Measurements from ENCODE around the gene SLC7A6OS.
A peak's percentile ranks its signal among the peaks of the same experiment; 100 is the strongest.

The SLC7A6OS gene

DNA sequence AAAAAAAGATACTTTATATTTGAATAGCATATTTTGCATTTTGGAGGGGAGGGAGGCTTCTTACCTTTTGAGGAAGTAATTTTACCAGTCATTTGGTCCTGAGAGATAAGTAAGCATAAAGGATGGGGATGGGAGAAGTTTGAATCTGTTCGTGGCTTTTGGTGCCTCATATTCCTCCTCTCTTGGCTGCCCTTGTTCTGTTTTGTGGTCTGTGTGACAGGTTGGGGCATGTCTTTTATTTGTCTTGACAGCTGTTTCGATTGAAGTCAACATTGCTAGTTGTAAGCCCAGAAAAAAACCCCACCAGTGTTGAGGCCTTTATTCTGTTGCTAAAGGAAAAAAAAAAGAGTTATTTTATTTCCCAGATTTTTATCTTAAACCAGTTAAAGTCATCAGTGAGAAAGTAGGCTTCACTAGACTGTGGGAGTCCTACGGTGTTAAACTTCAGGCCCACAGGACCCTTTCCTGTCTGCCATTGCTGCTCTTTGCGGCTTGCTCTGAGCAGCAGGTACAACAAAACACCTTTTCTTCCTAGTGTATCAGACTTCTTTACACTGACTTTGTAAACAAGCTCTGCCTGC, 35.0 kb downstream of the SLC7A6OS start:
- no peak for DNase-seq

DNA sequence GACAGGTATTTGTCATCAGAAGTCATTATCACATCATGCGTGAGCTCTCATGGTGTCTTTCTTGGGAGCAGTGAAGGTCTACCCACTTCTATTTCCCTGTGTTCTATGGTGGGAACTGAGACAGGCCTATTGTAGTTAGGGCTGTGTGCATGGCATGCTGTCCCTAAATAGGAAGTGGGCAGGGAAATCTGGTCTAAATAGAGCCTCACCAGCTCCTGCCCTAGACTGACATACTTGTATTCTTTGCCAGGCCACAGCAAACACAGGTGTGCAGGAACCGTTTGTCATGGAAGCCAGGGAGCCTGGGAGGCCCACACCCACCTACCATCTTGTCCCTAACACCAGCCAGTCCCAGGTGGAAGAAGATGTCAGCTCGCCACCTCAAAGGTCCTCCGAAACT, 36.3 kb downstream of the SLC7A6OS start:
- no peak for DNase-seq

DNA sequence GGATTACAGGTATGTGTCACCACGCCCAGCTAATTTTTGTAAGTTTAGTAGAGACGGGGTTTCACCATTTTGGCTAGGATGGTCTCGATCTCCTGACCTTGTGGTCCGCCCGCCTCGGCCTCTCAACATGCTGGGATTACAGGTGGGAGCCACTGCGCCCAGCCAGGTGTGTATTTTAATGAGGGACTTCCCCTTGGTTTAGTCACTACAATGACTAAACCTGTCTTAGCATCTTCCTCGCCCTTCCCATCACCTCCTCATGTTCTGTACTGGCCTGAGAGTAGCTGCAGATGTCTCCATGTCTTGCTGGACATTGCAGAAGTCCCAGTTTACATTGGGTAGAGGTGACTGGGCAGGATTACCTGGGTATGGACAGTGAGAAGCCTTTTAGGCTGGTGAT, 36.9 kb downstream of the SLC7A6OS start:
- DNase-seq: no peak

DNA sequence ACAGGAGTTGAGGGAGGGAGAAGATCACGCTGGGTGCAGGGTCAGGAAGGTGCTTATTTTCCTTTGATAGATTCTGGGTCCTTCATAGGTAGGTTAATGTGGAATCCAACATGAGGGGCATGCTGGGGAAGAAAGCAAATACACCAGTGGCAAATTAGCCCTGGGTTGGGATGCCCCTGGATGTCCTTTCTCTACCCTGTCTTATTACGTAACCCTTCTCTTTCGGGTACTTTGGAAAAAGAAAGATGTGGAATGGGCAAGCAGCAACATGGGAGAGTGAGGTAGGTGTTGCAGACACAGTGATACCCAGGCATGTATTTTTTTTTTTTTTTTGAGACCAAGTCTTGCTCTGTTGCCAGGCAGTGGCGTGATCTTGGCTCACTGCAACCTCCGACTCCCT, 37.3 kb downstream of the SLC7A6OS start:
- DNase-seq: no peak

DNA sequence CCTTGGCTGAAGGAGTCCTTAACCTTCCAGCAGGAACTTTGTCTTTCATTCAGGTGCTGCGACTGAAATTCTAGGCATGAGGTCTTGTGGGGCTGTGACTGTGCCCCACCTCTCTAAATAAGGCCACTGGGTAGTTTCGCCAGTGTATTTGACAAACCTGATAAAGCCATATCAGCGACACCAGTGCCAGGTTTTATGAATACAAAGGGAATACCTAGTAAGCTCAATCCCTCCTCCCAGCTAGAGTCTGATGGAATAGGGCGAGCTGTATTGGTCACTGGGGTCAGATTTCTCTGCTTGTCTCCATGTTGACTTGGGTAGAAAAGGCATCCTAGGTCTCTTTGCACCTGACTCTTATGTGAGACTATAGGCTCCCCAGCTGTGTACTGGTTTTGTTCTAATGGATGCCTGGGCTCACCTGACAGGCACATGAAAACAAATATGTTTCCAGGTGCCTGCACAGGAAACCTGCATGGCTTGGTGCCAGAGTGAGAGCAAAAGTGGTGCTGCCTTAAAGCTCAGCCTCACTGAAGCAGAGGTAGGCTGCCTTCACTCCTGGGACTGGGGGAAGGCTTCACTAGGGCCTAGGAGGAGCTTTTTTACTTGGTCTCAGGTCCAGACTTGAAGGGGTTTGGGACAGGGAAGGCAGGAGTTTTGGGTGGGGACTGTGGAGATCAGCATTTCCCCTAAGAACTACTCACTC, 38.1 kb downstream of the SLC7A6OS start:
- no peak for DNase-seq

DNA sequence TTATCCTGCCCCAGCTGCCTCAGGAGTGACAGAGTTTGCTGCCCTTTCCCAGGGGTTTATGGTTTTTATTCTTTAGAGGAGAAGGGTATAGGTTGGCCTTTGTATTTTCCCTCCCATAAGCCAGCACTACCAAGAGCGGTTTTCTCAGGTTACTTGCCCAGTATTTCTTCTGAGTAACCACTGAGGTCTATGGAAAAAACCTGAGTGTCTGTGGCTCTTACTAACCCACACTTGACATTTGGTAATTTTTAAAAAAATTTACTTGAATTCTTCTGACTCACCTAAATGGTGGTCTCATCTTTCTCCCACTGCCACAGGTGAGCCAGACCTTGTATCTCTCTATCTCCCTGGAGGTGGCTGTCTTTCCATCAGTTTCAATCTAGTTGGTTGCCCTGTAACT, 40.4 kb downstream of the SLC7A6OS start:
- no peak for DNase-seq

DNA sequence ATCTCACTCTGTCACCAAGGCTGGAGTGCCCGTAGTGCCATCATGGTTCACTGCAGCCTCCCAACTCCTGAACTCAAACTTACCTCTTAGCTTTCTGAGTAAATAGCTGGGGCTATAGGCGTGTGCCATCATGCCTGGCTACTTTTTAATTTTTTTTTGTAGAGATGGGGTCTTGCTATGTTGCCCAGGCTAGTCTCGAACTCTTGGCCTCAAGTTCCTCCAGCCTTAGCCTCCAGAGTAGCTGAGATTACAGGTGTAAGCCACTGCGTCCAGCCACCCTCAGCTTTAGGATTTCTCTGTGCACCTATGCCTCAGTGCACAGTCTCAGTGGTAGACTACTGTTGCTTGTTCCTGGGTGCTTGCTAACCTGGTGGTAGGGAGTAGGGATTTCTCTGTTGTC, 41.0 kb downstream of the SLC7A6OS start:
- DNase-seq: no peak

DNA sequence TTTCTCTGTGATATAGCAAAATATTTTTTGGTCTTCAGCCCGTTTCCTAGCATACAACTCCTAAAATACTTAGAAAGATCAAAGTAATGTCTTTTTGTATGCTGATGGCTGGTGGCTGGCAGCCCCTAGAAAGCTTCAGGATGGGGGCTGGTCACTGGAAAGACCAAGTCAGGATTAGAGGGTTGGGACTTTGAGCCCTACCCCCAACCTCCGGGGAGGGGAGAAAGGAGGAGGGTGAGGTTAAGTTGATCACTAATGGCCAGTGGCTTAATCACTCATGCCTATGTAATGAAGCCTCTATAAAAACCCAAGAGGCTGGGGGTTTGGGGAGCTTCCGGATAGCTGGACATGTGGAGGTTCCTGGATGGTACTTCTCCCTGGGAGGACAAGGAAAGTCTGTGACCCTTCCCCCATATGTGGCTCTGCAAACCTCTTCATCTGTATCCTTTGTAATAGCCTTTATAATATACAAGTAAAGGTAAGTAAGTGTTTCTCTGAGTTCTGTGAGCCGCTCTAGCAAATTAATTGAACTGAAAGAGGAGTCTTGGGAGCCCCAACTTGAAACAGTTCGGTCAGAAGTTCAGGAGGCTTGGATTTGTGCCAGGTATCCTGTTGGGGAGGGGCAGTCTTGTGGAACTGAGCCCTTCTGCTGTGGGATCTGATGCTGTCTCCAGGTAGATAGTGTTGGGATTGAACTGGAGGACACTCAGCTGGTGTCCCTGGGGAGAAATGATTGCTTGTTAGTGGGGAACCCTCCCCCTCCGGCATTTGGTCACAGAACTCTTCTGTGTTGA, 42.9 kb downstream of the SLC7A6OS start:
- no peak for DNase-seq

DNA sequence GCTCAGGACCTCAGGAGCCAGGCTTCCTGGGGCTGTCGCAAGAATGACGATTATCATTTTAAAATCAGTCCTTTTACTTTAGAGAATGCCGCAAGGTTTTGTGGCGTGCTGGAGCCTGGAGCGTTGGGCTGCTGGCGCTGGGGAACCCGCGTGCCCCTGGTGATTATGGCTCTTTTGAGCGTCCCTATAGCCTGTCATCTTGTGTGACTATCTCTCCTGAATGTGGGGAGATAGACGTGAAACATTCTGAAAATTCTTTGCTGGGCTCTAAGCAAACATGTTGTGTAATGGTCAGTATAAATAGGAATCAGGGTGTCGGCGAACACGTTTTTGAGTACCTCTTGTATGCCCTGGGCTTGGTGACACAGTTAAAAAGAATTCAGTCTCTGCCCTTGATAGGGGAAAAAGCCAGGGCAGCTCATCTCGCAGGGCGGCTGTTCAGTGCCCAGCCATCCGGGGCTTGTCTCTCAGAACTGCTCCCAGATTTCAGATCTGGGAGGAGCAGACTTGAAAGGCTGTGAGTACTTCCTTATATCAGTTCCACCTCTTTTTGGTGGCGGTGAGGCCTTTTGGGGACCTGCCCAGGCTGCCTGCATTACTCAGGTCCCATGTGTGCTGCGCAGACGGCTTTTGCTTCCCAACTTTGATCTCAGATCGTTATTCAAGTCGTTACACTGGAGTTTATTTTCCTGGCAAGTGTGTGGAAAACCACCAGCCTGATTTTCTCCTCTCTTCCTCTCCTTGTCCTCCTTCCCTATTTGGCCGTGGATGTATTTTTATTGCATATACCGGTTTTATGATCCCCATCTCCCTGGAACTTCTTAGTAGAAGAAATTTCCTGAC, 45.4 kb downstream of the SLC7A6OS start:
- DNase-seq: no peak

DNA sequence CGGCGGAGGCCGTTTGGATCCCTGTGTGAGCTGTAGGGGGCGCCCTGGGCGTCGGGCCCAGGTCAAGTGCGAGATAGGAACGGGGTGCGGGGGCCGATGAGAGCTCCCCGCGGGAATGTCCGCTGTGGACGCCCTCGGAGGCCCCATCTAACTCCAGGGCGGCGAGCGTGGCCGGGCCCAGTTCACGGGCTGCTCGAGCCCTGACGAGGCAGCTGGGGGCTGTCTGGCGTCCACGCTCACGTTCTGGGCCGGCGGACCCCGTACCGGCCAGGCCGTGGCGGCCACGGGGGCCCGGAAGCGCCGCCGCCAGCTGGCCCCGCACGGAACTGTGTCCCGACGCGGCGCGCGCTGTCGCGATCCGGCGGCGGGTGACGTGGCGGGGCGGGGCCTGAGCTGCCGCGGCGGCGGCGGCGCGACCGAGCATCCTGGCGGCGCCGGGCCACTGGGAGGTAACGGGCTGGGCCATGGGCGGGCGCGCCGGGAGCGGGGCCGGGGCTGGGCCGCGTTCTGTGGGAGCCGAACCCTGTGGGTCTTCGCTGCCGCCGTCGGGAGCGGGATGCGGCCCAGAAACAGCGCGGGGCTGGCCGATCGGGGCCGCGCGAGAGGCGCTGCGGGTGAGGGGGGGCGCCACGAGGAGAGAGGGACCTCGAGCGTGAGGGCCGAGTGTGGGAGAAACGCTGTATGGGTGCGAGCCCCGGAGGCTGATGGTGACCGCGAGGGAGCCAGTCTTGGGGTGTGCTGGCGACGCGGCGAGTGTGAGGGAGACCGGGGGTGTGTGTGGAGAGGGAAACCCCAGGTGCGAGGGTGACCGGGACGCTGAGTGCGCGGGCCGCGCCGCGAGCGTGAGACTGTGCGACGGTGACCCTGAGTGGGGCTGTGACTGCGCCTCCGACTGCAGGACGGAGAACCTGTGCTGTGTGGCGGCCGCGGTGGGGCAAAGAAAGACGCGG, 46.3 kb downstream of the SLC7A6OS start, which contains the start of gene SLC7A6:
Gene SLC7A6 (plus strand): TSS at position 399 of the 950 bp plus-strand sequence. CDS start 10,201 bp downstream, outside the sequence.
- DNase-seq: peak; percentile 78

DNA sequence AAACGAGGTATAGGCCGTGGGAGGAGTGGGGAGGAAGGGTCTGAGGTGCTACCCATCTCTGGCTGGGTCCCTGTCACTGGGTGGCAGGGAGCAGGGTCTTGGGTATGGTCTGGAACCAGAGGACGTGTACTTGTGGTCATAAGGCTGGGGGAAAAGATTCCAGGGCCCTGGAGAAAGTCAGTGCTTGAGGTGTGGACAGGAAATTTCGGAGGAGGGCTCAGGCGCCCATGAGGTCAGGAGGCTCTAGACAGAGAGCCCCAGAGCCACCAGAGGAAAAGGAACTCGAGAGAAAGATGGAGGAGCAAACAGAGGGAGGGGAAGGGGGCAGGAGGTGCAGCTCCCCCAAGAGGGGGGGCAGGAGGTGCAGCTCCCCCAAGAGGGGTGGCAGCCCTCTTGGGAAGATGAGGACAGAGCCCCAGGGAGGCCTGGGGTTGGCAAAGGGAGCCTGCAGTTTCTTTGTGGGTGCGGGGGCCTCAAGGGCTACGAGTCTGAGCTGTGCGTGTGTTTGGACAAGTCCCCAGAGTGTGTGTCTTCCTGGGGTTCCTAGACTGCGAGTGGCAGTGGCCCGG, 47.1 kb downstream of the SLC7A6OS start:
- DNase-seq: no peak

DNA sequence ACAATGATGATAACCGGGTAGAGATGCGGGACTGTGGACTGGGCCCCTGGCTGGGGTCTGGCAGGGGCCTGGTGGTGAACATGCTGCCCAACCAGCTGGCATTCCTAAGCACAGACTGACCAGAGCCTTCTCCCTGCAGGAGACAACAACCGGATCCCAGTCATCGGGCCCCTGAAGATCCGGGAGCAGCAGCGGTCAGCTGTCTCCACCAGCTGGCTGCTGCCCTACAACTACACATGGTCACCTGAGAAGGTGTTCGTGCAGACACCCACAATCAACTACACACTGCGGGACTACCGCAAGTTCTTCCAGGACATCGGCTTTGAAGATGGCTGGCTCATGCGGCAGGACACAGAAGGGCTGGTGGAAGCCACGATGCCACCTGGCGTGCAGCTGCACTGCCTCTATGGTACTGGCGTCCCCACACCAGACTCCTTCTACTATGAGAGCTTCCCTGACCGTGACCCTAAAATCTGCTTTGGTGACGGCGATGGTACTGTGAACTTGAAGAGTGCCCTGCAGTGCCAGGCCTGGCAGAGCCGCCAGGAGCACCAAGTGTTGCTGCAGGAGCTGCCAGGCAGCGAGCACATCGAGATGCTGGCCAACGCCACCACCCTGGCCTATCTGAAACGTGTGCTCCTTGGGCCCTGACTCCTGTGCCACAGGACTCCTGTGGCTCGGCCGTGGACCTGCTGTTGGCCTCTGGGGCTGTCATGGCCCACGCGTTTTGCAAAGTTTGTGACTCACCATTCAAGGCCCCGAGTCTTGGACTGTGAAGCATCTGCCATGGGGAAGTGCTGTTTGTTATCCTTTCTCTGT, 51.5 kb downstream of the SLC7A6OS start:
- no peak for DNase-seq

DNA sequence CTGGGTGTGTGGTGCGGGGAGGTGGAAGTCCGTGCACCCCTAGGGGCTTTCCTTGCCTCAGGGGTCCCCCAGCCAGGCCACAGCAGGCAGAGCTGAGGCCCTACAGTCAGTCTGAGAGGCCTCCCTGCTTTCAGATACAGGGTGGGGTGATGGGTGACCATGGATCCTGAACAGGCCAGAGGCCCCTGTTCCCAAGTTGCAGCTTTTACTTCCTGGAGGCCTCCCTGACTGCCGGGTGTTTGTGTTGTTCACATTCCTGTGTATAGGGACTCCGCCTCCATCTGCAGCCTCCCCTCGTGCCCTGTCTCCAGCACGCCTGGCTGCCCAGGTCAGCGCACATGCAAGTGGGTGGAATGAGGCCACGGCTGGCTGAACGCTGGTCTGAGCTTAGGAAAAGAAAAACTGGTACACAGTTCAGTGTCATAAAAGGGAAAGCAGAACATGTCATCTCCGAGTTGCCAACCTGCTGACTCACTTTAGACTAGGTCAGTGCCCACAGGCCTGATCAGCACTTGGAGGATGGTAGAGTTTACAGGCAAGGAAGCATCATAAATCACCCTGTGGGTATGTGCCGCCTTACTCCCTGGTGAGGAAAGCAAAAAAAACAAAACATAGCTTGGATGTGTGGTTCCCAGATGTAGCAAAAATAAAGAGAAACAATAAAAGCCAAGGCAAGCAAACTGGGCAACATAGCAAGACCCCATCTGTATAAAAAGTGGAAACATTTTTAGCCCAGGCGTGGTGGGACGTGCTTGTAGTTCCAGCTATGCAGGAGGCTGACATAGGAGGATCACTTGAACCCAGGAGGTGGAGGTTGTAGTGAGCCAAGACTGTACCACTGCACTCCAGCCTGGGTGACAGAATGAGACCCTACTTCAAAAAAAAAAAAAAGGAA, 52.6 kb downstream of the SLC7A6OS start:
- no peak for DNase-seq

DNA sequence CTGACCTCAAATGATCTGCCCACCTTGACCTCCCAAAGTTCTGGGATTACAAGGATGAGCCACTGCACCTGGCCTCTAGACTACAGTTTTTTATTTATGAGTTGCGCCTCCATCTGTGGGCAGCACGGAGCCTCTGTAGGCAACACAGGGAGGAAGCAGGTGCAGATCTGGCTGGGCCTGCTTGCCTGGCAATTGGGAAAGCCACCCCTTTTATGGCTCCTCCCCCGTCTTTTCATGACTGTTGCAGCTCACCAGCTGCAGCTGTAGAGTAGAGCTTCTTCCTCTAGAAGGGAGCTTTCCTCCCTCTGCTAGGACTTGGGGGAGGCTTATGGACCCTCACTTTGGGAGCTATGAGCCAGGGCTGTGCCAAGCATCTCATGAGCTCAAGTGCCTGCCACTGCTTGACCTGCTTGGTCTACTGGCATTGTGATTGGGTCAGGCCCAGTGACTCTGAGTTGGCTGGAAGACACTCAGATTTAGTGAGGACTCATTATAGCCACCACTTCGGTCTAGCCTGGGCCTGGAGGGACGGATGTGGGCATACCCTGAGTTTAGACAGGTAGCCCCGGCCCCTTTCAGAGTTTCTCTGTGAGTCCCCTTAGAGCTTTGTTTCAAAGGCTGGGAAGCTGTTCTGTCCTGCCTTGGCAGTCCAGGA, 53.4 kb downstream of the SLC7A6OS start:
- no peak for DNase-seq

DNA sequence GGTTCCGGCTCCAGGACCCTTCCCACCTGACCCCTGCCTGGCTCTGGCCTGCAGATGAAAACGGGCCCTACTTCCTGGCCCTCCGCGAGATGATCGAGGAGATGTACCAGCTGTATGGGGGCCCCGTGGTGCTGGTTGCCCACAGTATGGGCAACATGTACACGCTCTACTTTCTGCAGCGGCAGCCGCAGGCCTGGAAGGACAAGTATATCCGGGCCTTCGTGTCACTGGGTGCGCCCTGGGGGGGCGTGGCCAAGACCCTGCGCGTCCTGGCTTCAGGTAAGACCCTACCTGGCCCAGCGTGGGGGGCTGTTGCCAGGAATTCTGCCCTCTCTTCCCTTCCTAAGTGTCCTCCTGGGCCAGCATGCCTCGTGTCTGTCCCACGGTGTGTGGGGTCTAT, 55.0 kb downstream of the SLC7A6OS start:
- no peak for DNase-seq

DNA sequence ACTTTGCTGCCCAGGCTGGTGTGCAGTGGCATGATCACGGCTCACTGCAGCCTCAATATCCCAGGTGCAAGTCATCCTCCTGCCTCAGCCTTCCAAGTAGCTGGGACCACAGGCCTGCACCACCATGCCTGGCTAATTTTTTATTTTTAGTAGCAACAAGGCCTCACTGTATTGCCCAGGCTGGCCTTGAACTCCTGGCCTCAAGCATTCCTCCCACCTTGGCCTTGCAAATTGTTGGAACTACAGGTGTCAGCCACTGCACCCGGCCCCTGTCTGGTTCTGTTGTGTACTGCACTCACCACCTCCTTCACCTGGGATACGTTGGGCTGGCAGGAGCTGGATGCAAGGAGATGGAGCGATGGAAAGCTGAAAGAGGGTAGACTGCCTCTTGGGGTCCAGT, 57.0 kb downstream of the SLC7A6OS start:
- no peak for DNase-seq

DNA sequence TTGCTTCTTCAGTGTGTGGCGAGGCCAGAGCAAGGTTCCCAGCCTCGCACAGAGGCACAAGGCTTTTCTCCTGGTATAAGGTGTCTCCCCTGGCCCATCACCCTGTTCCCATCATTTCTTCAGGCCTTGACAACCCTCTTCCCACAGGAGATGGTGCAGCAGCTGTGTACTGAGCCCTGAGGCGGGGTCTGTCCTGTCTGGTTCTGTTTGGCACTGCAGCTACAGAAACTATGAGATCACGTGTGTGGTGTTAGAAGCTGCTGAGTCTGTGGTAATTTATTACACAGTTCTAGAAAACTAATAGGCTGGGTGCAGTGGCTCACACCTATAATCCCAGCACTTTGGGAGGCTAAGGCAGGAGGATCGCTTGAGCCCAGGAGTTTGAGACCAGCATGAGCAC, 58.4 kb downstream of the SLC7A6OS start:
- DNase-seq: no peak

DNA sequence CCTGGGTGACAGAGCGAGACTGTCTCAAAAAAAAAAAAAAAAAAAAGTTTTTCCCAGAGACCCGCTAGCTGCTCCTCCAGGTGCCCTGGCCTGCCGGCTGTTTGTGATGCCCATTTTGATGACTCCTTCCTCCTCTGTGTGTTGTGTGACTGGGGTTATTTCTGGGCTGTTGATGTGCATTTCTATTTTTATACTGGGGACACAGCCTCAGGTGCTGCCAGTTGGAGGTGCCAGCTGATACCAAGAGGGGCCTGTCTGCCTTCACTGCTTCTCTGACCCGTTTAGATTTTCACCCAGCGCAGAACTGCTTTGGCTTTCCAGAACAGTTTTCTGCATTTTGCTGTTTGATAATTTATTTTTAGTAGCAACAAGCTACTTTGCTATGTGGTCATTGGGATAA, 58.9 kb downstream of the SLC7A6OS start:
- no peak for DNase-seq

DNA sequence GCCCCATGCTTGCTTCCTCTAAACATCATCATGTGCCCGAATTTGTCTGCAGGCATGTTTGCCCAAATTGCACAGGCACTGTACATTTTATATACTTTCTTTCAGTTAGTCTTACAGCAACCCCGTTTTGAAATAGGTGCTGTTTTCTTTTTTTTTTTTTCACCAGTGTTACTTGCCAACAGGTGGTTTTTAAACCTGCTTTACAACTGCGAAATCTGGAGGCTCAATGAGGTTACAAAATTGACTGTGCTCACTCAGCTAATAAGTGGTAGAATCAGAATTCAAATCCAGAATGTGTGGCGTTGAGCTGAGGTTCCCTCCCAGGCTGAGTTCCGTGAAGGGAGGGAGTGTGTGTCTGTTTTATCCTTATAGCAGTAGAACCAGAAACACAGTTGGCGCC, 59.8 kb downstream of the SLC7A6OS start:
- DNase-seq: no peak

Data from left hindlimb (tissue), 1 donor.